ENCODE data around the gene CAMKMT. TPM values are rescaled to one million over a fixed set of nuclear protein-coding genes. Genes with fewer than 3 reads are reported as not detected.
A peak's percentile ranks its signal among the peaks of the same experiment; 100 is the strongest.
"Not testable (repeated sequence)": the region's sequence is repeated elsewhere in the genome, so short reads cannot be mapped to it uniquely, and the experiment has no call there.

CAMKMT gene
- total RNA-seq, 1 donor from 2014 or later, result 10.0 TPM

DNA sequence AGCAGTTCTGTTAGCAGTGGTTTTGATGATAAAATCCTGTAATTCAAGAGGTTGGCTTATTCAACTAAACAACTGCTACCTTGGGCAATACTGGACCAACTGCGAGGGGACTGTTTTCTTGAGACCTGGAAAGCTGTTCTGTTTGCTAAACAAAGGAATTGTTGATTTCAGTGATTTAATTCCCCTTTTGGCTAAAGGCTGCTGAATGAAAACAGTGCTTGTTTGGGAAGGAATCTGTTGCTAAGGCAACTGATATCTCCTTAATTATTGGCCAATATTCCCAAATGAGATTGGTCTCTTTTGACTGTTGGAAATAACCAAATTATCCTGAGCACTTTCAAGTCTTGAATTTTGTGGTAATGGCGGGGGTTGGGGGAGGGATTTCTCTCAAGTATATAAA lies 136.8 kb downstream of the CAMKMT start:
- peak; percentile 4 for DNase-seq (ENCODE audit: low read depth)

DNA sequence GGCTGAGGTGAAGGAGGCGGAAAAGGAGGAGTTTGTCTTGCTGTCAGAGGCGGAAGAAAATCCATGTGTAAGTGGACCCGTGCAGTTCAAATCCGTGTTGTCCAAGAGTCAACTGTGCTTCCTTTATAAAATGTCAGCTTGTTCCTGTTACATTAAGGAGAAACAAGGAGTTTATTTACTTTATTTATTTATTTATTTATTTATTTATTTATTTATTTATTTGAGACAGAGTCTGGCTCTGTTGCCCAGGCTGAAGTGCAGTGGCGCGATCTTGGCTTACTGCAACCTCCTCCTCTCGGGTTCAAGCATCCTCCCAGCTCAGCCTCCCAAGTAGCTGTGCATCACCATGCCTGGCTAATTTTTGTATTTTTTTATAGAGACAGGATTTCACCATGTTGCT lies 143.9 kb downstream of the CAMKMT start:
- DNase-seq (ENCODE audit: low read depth), result not testable (repeated sequence)

DNA sequence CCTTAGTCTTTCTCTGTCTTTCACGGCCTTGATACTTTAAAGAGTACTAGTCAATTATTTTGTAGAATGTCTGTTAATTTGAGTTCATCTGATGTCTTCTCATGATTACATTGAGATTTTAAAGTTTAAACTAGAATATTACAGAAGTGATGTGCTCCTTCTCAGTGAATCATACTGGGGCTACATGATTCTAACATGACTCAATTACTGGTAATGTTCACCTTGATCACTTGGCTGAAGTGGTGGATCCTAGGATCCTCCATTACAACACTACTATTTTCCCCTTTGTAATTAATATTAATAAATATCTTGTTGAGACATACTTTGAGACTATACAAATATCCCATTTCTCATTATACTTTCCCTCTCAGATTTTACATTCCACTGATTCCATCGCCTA lies 148.5 kb downstream of the CAMKMT start:
- peak; percentile 33 for DNase-seq (ENCODE audit: low read depth)

DNA sequence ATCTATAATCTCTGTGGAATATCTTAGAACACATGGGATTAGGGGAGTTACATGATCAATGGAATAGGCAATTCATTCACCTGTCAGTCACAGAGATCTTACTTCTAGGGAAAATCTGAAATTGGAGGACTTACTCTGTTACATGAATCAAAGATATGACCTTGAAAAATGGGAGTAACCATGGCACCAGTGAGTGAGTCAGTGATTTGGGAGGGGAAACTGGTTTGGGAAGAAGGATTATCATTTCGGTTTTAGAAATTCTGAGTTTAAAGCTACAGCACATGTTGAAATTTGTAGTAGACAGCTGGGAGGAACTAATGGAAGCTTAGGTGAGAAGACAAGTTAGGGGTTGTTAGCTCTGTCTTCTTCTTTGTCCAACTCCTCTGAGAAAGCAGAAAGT lies 153.7 kb downstream of the CAMKMT start:
- DNase-seq (ENCODE audit: low read depth), result no peak

DNA sequence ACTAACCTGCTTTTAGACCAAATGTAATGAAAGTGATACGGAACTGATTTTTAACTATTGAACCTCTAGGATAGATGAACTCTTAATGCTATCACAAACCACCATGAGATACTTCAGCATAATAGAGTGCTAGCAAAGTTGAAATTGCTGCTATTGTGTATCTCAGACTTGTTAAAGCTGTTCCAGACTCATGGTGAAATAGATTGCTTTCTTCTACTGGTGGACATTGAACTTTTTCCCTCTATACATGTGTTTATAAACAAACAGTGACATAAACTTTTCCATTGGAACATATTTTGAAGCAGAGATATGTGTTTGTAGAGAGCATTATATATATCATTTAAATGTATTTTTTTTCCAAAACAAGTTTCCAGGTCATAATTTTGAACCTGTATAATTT lies 157.3 kb downstream of the CAMKMT start:
- DNase-seq (ENCODE audit: low read depth), result no peak

DNA sequence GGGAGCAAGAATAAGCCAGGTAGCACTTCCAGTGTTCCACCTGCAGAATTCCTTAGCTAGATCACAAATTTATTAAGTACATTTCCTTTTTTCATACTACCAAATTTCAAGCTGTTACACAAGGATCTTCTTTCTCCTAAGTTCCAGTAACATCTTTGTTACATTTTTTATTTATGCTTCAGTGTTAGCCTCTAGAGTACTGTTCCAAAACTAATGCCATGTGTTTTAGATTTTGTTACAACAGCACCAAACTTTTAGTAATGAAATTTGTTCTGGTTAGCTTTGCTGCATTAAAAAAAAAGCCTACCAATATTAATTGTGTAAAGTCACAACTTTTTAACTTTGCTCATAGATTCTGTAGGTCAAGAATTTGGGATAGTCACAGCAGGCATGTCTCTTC lies 161.1 kb downstream of the CAMKMT start:
- DNase-seq (ENCODE audit: low read depth), result no peak

DNA sequence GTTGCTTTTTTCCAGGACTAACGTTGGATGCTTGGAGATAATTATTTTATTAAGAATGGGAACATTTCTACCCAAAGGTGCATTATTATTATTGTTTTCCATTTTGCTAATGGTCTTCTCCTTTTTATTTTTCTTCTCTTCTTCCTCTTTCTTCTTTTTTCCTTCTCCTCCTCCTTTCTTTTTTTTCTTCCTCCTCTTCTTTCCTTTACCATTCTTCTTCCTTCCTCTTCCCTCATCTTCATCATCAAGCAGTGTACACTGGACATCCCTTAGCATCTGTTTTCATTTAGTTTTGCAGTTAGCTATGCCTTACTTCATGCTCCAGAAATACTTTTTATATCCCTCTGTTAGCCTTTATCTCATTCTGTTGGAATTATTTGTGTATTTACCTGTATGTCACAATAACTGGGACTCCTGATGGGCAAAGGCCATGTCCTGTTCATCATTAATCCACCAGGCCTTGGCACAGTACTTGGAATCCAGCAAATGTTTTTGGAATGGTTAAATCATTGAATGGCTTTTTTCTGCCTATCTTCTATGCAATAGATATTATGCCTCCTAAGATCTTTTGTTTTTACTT lies 162.7 kb downstream of the CAMKMT start:
- DNase-seq (ENCODE audit: low read depth), result peak; percentile 59

DNA sequence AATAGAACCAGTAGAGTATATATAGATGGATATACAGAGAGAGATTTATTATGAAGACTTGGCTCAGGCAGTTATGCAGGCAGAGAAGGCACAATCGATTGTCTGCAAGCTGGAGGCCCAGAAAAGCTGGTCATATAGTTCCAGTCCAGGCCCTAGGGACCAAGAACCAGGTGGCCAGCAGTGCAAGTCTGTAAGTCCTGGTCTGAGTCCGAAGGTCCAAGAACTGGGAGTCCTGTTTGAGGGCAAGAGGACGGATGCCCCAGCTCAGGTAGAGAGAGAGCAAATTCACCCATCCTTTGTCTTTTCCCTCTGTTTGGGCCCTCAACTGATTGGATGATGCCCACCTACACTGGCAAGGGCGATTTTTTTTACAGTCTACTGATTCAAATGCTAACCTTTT lies 164.6 kb downstream of the CAMKMT start:
- DNase-seq (ENCODE audit: low read depth), result no peak

DNA sequence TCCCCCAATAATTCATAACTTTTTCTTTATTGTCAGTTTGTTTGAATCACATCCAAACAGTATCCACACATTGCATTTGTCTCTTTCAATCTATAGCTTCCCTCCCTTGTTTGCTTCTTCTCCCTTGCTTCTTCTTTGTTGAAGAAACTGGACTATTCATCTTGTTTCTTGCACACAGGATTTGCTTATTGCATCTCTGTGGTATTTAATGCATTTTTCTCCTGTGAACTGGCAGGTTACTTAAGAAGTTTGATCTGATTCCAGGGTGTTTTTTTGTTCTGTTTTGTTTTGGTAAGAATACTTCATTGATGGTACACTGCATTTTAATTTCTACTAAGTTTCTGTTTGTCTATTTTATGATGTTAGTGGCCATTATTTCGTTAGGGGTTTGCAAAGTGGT lies 166.8 kb downstream of the CAMKMT start:
- peak; percentile 86 for DNase-seq (ENCODE audit: low read depth)

DNA sequence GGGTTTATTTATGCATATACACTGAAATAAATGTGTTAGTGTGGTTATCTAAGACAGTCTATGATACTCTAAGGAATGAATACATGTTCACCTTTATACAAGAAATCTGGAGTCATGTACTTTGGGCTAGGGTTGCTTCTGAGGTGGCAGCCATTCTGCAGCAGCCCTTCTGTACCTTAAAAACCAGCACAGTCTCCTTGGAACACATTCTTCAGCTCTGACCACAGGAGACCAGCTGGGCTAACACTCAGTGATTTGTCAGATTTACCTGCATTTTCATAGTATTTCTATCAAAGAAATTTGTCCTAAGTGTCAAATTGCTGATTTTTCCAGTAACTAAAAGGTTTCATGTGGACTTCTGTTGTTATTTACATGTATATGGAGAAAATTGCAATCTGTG lies 167.7 kb downstream of the CAMKMT start:
- no peak for DNase-seq (ENCODE audit: low read depth)

DNA sequence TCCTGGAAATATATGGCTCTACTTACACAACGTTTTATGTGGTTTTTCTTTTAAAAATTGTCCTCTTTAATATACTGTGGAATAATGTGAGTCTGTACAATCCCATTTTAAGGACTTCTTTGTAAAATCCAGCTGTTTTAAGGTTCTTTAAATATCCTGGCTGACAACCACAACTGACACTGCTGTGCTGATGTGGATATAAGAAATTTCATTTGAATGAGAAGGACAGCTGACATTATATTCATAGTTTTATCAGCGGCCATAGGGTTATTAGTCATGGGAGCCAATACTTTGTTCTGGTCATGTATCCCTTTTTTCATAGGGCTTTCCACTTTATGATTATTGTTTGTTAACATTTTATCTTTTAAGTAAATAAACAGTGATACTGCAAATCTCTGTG lies 169.5 kb downstream of the CAMKMT start:
- DNase-seq (ENCODE audit: low read depth), result no peak

DNA sequence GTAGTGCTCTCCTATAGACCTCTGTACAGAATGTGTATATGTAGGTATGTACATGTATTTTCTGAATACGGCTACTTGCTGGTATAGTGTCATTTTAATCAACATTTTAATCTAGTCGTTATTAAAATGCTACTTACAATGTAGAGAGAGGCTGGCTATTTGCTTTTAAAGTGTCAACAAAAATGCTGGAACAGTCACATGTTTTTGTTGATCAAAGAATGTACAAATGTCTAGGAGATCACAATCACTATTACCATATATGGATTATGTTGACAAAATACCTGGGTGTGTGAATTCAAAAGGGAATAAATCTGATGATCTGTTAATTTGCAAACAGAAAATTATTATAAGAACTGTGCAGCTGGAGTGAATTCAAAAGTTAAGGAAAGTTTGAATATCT lies 170.3 kb downstream of the CAMKMT start:
- no peak for DNase-seq (ENCODE audit: low read depth)

DNA sequence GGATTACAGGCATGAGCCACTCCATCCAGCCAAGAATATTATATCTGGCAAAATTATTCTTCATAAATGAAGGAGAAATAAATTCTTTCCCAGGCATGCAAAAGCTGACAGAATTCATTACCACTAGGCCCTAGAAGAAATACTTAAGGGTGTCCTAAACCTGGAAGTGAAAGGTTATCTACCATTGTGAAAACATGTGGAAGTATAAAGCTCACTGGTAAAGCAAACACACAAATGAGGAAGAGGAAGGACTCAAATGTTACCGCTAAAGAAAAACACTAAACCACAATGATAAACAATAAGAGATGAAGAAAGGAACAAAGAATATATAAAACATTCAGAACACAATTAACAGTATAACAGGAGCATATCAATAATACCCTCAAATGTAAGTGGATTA lies 171.8 kb downstream of the CAMKMT start:
- no peak for DNase-seq (ENCODE audit: low read depth)

DNA sequence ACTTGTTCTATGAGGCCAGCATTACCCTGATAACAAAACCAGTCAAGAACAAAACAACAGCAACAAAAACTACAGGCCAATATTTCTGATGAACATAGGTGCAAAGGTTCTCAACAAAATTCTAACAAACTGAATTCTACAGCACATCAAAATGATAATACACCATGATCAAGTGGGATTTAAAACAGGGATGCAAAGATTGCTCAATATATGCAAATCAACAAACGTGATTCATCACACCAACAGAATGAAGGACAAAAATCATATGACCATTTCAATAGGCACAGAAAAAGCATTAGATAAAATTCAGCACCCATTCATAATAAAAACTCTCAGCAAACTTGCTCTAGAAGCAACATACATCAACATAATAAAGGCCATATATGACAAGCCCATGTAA lies 173.6 kb downstream of the CAMKMT start:
- DNase-seq (ENCODE audit: low read depth), result no peak

DNA sequence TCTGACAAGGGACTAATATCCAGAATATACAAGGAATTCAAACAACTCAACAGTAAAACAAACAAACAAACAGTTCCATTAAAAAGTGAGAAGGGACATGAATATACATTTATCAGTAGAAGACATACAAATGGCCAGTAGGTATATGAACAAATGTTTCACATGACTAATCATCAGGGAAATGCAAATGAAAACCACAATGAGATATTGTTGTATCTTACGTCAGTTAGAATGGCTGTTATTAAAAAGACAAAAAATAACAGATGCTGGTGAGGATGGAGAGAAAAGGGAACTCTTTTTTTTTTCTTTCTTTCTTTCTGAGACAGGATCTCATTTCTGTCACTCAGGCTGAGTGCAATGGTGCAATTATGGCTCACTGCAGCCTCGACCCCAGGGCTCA lies 175.5 kb downstream of the CAMKMT start:
- no peak for DNase-seq (ENCODE audit: low read depth)

DNA sequence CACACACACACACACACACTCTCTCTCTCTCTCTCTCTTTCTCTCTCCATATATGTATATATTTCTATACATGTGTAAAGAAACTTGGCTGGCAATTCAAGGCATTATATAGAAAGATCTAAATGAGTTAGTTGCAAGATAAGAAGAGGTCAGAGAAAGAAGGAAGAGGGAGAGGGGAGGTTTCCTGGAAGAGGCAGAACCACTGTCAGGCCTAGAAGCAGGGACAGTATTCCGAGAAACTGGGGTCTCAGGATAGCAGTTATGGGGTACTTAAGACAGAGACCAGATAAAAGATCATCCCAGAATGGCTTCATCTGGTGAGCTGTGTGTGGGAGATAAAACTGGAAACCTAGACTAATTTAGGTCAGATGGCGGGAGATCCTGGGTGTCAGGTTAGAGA lies 180.8 kb downstream of the CAMKMT start:
- no peak for DNase-seq (ENCODE audit: low read depth)

DNA sequence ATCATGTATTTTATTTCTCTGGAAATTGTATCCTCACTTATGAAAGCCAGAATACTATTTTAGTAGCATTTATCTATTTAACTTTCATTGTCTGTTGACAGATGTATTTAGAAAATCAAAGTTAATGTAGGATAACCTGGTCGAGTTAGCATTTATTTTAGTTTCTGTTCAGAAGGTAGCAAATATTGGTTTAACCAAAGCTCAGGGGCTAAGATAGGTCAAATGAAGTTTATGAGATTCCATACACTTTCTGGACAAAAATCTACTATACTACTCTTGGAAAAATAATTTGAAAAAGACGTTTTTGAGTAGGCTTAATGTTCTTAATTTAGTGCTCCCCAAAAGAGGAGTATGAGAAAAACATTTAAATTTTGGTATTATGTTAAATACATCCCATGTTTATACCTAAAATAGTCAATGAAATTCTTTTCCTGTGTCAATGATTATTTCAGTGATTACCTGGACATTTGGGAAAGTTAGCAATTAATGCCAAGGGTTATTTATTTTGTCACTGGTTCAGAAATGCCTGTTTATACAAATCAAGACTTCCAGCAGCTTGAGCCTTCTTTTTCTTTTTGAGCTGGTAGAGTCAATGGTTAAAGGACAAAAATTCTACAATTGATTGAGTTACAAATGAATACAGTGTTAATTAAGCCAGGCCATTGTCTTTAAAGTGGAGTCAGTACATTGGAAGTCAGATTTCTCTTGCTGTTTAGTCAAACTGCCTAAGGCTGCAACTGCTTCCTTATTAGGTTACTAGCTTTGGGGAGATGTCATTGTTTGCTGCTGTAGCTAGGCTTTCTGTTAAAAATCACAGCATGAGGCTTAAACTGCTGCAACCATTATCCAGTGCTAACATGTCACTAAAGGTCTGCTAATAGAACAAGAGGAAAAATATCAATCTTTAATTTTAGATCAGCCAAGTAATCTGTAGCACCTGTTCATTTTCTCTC lies 182.3 kb downstream of the CAMKMT start:
- DNase-seq (ENCODE audit: low read depth), result peak; percentile 90

DNA sequence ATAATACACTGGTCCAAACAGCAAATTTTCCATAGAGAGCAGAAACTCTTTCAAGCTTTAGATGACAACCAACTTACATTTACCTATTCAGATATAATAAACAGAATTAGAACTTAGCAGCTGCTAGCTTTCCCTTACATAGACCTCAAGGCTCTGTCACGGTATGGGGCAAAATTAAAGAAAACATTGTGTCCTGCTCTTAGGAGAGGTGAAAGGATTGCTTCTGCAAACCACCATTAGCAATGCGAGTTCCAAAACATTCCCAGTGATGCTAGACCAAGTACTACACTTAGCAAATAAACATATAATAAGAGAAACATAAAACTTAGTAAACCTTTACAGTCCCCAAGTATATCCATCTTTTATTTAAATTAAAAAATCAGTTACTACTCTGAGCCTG lies 183.3 kb downstream of the CAMKMT start:
- no peak for DNase-seq (ENCODE audit: low read depth)

DNA sequence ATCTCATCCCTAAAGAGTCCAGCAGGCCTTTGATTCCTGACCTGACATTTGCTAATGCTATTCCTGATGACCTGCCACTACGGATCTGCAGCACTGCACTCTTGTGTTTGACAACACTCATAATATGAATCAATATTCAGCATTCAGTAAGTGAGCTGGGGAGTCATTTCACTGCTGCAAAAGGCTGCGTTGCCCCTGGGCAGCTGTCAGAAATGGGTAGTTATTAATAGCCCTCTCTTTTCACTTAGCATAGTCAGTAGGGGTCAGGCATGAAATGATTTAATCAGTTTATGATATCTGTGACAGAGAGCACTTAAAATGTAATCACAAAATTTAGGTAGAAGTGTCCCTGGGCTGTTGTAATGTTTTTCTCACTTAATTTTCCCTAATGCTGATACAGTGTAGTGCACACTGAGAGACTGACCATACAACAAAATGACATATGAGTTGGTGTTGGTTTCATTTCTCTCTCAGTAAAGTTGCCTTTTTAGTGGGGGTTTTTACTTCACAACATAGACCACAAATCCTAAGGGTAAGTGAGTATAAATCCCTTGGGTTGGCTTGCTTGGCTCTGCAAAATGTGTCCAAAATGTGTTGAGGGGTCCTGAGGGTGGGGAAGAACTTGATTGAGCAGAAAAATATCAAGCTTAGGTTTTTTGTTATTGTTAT lies 184.8 kb downstream of the CAMKMT start:
- no peak for DNase-seq (ENCODE audit: low read depth)

DNA sequence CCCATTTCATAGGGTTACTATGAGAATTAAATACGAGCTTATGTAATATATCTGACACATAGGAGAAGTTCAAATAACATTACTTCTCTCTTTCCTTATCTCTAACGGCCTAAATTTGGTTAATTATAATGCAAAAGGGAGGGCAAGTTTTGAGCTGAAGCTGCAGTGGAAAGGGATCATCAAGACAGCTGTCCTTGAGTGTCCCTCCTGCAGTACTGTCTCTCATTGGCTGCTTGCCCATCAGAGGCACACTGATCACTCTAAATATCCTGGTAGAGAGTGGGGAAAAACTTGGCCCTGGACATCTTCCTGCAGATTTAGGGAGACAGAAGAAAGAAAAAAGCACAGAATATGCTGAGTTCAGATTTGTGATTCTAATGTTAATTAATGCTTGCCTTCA lies 186.0 kb downstream of the CAMKMT start:
- DNase-seq (ENCODE audit: low read depth), result no peak

DNA sequence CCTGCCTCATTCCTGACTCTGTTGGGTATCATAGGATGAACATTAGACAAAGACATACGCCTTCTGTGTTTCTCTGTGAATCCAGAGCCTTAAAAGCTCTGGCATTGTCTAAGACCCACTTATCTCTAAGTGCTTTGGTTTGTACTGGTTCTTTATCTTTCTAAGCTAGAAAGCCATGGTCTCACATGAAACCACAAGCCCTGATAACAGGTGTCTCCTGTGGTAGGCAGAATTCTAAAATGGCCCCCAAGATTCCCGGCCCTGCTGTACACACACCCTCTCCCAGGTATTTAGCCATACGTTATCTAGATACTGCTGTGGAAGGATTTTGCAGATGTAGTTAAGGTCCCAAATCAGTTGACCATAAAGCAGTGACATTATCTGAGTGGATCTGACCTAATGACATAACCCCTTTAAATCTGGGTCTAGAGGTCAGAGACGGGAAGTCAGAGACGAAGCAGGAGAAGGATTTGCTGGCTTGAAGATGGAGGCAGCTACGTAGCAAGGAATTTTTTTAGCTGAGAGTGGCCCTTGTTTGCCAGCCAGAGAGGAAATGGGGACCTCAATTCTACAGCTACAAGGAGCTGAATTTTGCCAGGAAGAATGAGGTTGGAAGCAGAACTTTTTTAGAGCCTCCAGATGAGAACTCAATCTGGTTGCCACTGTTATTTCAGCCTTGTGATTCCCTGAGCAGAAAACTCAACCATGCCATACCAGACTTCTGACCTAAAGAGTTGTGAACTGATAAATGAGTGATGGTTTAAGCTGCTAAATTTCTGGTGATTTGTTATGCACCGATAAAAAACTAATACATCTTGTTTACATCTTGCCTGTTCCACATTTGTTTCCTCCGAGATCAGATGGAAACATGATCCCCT lies 186.7 kb downstream of the CAMKMT start:
- DNase-seq (ENCODE audit: low read depth), result no peak

DNA sequence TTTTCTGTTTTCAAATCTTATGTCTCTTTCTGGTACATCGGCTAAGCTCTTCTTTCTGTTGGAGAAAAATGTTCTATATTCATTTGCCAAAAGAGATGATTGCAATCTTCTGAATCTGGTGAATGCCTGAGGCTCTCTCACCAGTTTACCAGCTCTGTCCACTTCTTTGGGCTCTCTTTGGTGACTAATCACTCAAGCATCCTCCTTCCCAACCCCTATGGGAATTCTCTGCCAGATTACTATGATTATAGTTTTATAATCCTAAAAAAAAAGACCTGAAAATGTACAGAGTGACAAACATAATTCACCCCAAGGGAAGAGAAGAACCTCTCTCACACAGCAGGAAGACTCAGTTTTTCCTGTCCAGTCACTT lies 187.3 kb downstream of the CAMKMT start:
- peak; percentile 67 for DNase-seq (ENCODE audit: low read depth)

All from renal cortical epithelial cell (primary cell).